SK-N-MC (cell line): ENCODE data around the gene JPH3.

ENCODE experiments used
- EZH2 ChIP-seq: fragments of 200-600 bp; sonication (generic); IDR thresholded peaks from one replicate; pipeline ENCODE4 v1.6.1; 2017; ENCODE audit warnings: antibody characterized with exemption
- FOXP2 ChIP-seq: optimal IDR thresholded peaks from 2 replicates; pipeline ENCODE3; 2011; ENCODE audit warnings: mild to moderate bottlenecking, moderate library complexity; ENCODE audit not compliant: insufficient read depth; ENCODE audit errors: extremely low read length, control extremely low read depth
- POLR2AphosphoS5 ChIP-seq: IDR thresholded peaks from 2 replicates; pipeline ENCODE4 v1.6.1; 2012; ENCODE audit warnings: mild to moderate bottlenecking, low read depth, low read length, borderline replicate concordance

DNA sequence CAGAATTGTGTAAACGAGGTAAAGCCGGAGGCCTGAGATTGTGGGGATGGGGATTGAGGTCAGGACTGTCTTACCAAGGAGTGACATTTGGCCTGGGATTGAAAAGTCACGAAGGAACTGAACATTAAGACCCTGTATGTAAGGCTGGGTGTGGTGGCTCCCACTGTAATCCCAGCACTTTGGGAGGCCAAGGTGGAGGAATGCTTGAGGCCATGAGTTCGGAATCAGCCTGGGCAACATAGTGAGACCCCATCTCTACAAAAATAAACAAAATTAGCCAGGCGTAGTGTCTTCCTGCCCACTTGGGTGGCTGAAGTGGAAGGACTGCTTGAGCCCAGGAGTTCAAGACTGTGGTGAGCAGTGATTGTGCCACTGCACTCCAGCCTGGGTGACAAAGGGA, 75.5 kb downstream of the JPH3 start:
- TF ChIP-seq EZH2 (no peak), POLR2AphosphoS5 (no peak), FOXP2 (no peak)
